Spleen (tissue), 7 donors: ENCODE data around the gene LDLRAD4.

Experiments
- CTCF ChIP-seq, 11 experiments: fragments of 200-600 bp in 7 of 11; fragments of 450-650 bp in 4 of 11; sonication (generic) in 4 of 11; IDR thresholded peaks in 8 of 11; conservative IDR thresholded peaks in 3 of 11; 1 replicate in 7 of 11; 2 replicates in 4 of 11; pipeline versions ENCODE4 v1.4.0 to v1.8.0; 2016 to 2021; ENCODE audit warnings: antibody characterized with exemption in 11 of 11, inconsistent platforms in 4 of 11, mild to moderate bottlenecking in 1 of 11
- POLR2A ChIP-seq, 3 donors: fragments of 450-650 bp; IDR thresholded peaks; one replicate each; pipeline ENCODE4 v1.5.1; 2017; ENCODE audit warnings: antibody characterized with exemption in 3 of 3, mild to moderate bottlenecking in 1 of 3
- POLR2AphosphoS5 ChIP-seq, 3 donors: sonication (generic); formaldehyde crosslinking; IDR thresholded peaks; one replicate each; pipeline ENCODE4 v1.5.1; 2017; ENCODE audit warnings: antibody characterized with exemption in 3 of 3
- donor health status: DM: no; HTN: no; CAD: no; lungs with moderate emphysema.
- donor health status: DM: no; HTN: no; CAD: no.
- donor health status: DM: no; HTN: no; CAD: no.

DNA sequence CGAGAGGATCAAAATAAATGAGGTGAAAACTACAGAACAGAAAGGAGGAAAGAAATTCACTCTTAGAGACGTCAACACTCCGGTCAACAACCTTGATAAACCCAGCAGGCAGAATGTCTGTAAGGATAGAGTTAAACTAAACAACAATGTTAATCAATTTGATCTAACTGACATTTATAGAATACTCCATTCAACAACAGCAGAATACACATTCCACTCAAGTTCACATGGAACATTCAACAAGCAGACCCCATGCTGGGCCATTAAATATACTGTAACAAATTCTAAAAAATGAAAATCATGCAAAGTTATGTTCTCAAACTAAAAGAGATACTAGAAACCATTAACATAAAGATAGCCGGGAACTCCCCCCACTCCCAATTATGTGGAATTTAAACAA, 466.0 kb downstream of the LDLRAD4 start:
- TF ChIP-seq POLR2AphosphoS5 (IDR thresholded peaks at IDR 0.05): no peak
- TF ChIP-seq CTCF (IDR thresholded peaks at IDR 0.05 in 8 of 11, conservative IDR thresholded peaks at IDR 0.05 in 3 of 11): no peak
- no peak for TF ChIP-seq POLR2A (IDR thresholded peaks at IDR 0.05)
